ENCODE measurements around the gene CACNA1A.
"Not testable (repeated sequence)": the region's sequence is repeated elsewhere in the genome, so short reads cannot be mapped to it uniquely, and the experiment has no call there.

Gene CACNA1A

DNA sequence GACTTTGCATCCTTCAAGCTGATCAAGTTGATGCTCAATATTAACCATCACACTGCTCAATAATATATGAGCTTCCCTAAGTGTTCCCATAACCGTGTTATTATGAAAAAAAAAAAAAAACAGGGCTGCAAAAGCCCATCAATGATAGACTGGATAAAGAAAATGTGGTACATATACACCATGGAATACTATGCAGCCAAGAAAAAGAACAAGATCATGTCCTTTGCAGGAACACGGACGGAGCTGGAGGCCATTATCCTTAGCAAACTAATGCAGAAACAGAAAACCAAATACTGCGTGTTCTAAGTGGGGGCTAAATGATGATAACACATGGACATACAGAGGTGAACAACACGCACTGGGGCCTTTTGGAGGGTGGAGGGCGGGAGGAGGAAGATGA lies 58.3 kb downstream of the CACNA1A start:
- DNase-seq (ENCODE audit: insufficient read length), result no peak
- no peak for TF ChIP-seq TAF1 (IDR thresholded peaks at IDR 0.05; ENCODE audit: borderline replicate concordance, low read depth, low read length)
- no peak for TF ChIP-seq POLR2AphosphoS5 (IDR thresholded peaks at IDR 0.05; ENCODE audit: low read depth, low read length)
- TF ChIP-seq POLR2A (IDR thresholded peaks at IDR 0.05; ENCODE audit: low read depth, low read length), result no peak
- FAIRE-seq, result no peak

DNA sequence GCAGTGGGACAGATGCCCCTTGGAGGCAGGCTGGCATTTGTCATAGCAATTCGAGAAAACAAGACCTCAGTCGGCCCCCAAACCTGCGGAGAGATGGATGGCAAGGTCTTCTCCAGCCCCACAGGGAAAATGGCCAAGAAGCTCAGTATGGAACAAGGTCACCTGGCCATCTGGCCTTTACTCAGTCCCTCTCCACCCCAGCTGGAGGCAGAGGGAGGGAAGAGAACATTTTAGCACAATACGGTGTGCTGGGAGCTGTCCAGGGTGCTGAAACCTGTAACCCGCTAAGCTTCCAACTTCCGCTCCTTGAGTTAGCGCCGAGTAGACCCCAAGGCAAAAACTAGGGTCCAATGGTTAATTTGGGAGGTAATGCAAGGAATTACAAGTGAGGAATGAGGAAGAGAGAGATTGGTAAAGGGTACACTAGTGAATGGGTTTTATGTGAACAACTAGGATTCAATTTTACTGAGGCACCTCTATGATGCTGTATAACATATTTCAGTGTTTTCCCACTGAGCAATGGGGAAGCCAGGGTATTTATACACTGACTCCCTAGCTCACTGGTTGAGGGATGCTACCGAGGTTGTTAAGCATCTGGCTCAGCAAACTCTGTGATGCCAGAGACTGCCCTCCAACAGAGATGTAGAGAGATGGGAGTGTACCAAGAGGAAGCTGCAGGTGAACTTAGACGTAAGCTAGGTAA lies 64.3 kb downstream of the CACNA1A start:
- TF ChIP-seq TAF1 (IDR thresholded peaks at IDR 0.05; ENCODE audit: borderline replicate concordance, low read depth, low read length) (no peak), POLR2A (IDR thresholded peaks at IDR 0.05; ENCODE audit: low read depth, low read length) (no peak), POLR2AphosphoS5 (IDR thresholded peaks at IDR 0.05; ENCODE audit: low read depth, low read length) (no peak)
- DNase-seq (ENCODE audit: insufficient read length), result peak; percentile 29
- FAIRE-seq, result no peak

DNA sequence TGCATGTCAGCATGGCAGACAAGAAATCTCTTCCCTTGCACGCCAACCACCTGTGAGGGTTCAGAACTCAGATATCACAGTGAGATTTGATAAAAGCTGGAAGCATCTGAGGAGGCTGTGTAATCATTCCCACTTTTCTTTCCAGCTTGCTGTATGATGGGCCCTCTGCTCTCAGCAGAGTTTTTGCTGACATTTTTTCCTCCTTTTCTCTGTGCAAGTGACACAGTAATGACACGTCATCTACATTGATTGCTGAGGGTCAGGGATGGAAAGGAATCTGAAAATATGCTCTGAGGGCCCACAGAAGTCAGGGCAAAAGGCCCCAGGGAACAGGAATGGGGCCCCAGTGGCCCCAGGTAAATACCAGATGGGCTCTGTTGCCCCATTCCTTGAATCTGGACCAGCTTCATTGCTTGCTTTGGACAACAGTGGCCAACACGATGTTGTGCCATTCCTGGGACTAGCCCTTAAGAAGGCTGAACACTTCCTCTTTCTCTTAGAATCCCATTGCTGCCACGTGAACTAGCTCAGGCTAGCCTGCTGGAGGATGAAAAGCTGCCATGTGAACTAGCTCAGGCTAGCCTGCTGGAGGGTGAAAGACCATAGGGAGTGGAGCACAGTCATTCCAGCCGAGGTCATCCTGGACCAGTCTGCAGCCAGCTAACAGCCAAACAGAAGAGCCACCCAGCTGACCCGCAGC lies 68.2 kb downstream of the CACNA1A start:
- TF ChIP-seq POLR2A (IDR thresholded peaks at IDR 0.05; ENCODE audit: low read depth, low read length), result no peak
- no peak for TF ChIP-seq POLR2AphosphoS5 (IDR thresholded peaks at IDR 0.05; ENCODE audit: low read depth, low read length)
- no peak for TF ChIP-seq TAF1 (IDR thresholded peaks at IDR 0.05; ENCODE audit: borderline replicate concordance, low read depth, low read length)
- DNase-seq (ENCODE audit: insufficient read length) (no peak), FAIRE-seq (no peak)

DNA sequence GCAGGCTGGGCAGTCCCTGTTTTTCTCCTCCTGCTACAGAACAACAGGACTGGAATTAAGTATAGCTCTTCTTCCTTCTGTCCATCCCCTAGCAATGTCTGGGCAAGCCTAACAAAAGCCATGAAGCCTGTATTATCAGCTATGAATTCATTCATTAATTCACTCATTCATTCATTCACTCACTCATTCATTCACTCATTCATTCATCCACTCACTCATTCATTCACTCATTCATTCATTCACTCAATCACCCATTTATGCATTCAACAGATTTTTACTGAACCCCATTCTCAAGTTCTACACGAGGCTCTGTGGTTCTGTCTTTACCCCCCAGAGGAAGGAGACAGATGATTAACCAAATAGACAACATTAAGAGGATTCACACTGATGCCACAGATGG lies 69.9 kb downstream of the CACNA1A start:
- no peak for DNase-seq (ENCODE audit: insufficient read length)
- no peak for TF ChIP-seq POLR2A (IDR thresholded peaks at IDR 0.05; ENCODE audit: low read depth, low read length)
- TF ChIP-seq TAF1 (IDR thresholded peaks at IDR 0.05; ENCODE audit: borderline replicate concordance, low read depth, low read length), result no peak
- TF ChIP-seq POLR2AphosphoS5 (IDR thresholded peaks at IDR 0.05; ENCODE audit: low read depth, low read length), result no peak
- FAIRE-seq, result no peak

DNA sequence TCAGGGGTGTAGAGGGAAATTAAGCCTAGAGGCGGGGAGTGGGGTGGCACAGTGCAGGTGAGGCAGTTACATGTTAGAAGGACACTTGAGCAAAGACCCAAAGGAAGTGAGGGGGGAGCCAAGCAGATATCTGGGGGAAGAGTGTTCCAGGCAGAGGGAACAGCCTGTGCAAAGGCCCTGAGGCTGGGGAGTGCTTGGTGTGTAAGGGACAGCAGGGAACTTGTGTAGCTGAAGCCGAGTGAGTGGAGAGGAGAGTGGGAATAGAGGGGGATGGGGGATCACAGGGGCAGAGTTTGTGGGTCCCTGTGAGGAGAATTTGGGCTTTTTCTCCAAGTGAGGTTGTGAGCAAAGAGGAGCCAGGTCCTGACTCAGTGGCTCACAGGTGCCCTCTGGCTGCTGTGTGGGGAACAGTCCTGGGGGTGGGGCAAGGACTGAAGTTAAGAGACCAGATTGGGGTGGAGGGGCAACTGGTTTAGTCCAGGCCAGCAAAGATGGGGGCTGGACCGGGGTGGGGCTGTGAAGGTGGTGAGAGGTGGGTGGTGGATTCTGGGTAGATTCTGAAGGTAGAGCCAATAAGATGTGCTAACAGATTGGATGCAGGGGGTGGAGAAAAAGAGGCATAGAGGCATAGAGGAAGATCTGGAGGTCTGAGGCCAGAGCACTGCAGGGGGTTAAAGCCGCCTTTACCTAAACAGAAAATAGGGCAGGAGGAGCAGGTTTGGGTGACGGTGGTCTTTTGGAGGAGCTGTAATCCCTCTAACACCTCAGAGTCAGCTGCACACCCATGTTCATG lies 75.3 kb downstream of the CACNA1A start:
- peak; percentile 23 for DNase-seq (ENCODE audit: insufficient read length)
- TF ChIP-seq POLR2A (IDR thresholded peaks at IDR 0.05; ENCODE audit: low read depth, low read length), result no peak
- no peak for TF ChIP-seq POLR2AphosphoS5 (IDR thresholded peaks at IDR 0.05; ENCODE audit: low read depth, low read length)
- TF ChIP-seq TAF1 (IDR thresholded peaks at IDR 0.05; ENCODE audit: borderline replicate concordance, low read depth, low read length), result no peak
- peak; percentile 21 for FAIRE-seq

DNA sequence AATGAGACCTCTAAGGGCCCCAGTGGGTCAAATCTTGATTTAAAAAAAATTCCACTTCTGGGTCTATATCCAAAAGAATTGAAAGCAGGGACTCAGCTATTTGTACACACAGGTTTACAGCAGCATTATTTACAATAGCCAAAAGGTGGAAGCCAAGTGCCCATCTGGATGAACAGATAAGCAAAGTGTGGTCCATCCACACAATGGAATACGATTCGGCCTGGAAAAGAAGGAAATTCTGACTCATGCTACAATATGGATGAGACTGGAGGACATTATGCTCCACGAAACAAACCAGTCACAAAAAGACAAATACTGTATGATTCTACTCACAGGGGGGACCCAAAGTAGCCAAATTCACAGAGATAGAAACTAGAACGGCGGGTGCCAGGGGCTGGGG lies 76.7 kb downstream of the CACNA1A start:
- DNase-seq (ENCODE audit: insufficient read length), result no peak
- no peak for FAIRE-seq
- TF ChIP-seq POLR2A (IDR thresholded peaks at IDR 0.05; ENCODE audit: low read depth, low read length), result no peak
- TF ChIP-seq POLR2AphosphoS5 (IDR thresholded peaks at IDR 0.05; ENCODE audit: low read depth, low read length), result no peak
- no peak for TF ChIP-seq TAF1 (IDR thresholded peaks at IDR 0.05; ENCODE audit: borderline replicate concordance, low read depth, low read length)

DNA sequence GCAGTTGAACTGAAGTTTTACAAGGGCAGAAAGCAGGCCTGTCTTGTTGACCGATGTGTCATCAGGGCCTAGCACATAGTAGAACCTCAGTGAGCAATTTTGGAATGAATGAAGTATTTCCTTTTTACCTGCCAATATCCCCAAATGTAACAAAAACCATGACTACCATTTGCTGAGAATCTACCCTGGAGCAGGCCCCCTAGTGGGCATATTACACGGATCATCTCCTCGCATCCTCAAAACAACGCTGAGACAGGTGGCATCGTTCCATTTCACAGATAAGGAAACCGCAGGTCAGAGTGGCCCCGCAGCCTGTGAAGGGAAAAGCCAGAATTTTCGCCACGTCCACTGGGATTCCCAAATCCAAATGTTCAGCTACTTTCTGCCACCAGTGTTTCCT lies 77.9 kb downstream of the CACNA1A start:
- no peak for DNase-seq (ENCODE audit: insufficient read length)
- no peak for TF ChIP-seq POLR2AphosphoS5 (IDR thresholded peaks at IDR 0.05; ENCODE audit: low read depth, low read length)
- no peak for TF ChIP-seq POLR2A (IDR thresholded peaks at IDR 0.05; ENCODE audit: low read depth, low read length)
- TF ChIP-seq TAF1 (IDR thresholded peaks at IDR 0.05; ENCODE audit: borderline replicate concordance, low read depth, low read length), result no peak
- FAIRE-seq, result no peak

DNA sequence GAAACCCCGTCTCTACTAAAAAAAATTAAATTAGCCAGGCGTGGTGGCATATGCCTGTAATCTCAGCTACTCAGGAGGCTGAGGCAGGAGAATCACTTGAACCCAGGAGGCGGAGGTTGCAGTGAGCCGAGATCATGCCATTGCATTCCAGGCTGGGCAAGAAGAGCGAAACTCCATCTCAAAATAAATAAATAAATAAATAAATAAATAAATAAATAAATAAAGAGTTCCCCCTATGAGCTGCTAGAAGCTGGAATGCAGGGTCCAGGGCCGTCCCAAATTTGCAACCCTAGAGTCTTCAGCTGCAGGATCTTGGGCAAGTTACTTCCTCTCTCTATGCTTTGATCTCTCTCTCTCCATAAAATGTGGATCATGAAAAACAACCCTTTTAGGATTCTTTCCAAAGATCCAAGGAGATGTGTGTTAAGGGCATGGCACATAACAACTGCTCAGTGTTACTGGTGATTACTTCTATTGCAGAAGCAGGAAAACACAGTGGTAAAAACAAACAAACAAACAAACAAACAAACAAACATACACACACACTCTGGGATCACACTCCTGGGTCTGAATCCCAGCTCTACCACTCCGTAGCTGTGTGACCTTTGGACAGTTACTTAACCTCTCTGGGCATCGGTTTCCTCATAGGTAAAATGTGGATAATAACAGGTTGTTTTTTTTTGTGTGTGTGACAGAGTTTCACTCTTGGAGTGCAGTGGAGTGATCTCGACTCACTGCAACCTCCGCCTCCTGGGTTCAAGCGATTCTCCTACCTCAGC lies 78.8 kb downstream of the CACNA1A start:
- TF ChIP-seq POLR2AphosphoS5 (IDR thresholded peaks at IDR 0.05; ENCODE audit: low read depth, low read length) (no peak), POLR2A (IDR thresholded peaks at IDR 0.05; ENCODE audit: low read depth, low read length) (no peak), TAF1 (IDR thresholded peaks at IDR 0.05; ENCODE audit: borderline replicate concordance, low read depth, low read length) (no peak)
- FAIRE-seq, result no peak
- DNase-seq (ENCODE audit: insufficient read length), result no peak

DNA sequence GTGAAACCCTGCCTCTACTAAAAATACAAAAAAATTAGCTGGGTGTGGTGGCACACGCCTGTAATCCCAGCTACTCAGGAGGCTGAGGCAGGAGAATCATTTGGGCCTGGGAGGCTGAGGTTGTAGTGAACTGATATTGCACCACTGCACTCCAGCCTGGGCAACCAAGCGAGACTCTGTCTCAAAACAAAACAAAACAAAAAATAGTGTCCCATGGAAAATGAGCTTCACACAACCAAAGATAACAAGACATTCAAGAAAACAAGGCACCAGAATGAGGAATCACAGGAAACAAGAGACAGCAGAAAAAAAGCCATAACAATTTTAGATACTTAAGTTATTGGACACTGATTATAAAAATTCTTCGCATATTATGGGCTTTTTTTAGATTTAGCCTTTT lies 80.4 kb downstream of the CACNA1A start:
- not testable (repeated sequence) for DNase-seq (ENCODE audit: insufficient read length); FAIRE-seq

DNA sequence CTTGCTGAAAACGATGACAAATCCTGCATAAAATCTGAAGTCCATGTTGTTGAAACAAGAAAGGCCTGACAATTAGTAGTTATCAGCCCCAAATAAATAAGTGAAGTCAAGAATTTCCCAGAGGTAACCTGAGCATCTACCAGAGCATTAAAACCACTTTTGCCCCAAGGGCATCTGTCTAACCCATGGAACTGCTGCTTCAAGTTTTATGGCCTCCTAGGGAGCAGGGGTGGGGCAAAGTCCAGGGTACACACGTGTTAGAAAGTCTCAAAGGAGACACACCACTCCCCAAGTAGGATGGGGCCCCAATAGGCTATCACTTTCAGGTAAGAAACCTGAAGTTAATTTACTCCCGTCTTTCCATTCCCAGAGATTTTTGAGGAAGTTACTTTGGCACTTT lies 81.1 kb downstream of the CACNA1A start:
- DNase-seq (ENCODE audit: insufficient read length) (no peak), FAIRE-seq (no peak)
- no peak for TF ChIP-seq POLR2AphosphoS5 (IDR thresholded peaks at IDR 0.05; ENCODE audit: low read depth, low read length)
- no peak for TF ChIP-seq TAF1 (IDR thresholded peaks at IDR 0.05; ENCODE audit: borderline replicate concordance, low read depth, low read length)
- no peak for TF ChIP-seq POLR2A (IDR thresholded peaks at IDR 0.05; ENCODE audit: low read depth, low read length)

DNA sequence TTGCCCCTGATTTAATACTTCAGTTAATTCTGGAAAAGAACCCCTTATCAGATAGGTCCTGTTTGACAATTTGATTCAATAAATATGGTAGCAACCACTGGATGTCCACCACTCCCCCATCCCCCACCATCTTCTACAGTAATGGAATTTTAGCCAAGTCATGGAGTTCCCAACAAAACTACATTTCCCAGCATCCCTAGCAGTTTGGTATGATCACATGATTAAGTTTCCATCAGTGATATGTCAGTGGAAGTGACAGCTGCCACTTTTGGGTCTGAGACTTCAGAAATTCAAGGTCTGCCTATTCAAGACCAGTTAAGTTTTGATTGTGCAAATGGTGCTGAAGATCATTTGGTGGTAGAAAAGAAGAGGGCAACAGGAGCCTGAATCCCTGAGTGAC lies 85.5 kb downstream of the CACNA1A start:
- FAIRE-seq (no peak), DNase-seq (ENCODE audit: insufficient read length) (no peak)
- TF ChIP-seq POLR2AphosphoS5 (IDR thresholded peaks at IDR 0.05; ENCODE audit: low read depth, low read length) (no peak), POLR2A (IDR thresholded peaks at IDR 0.05; ENCODE audit: low read depth, low read length) (no peak), TAF1 (IDR thresholded peaks at IDR 0.05; ENCODE audit: borderline replicate concordance, low read depth, low read length) (no peak)
